H1 (cell line): ENCODE measurements around the gene CRY1. TPM values are rescaled to one million over a fixed set of nuclear protein-coding genes. Genes with fewer than 3 reads are reported as not detected.
"Not testable (repeated sequence)": the region's sequence is repeated elsewhere in the genome, so short reads cannot be mapped to it uniquely, and the experiment has no call there.

Source experiments
- CTCF ChIA-PET: fragments of 300-600 bp; sonication (Branson Sonifier 250); formaldehyde crosslinking; loops from one replicate; lab custom pipeline; 2021; ENCODE audit not compliant: partially characterized antibody; lab: Charles Lee
- POLR2A ChIA-PET: fragments of 300-600 bp; sonication (Branson Sonifier 250); formaldehyde crosslinking; loops from one replicate; lab custom pipeline; 2021; ENCODE audit warnings: inconsistent platforms; ENCODE audit not compliant: partially characterized antibody; lab: Charles Lee
- DNase-seq, 2 experiments: peaks; one replicate each; pipeline versions ENCODE4 v3.0.0 to v3.0.0-alpha.2; 2010 to 2022; ENCODE audit warnings: low spot score in 2 of 2, low read depth in 1 of 2, mixed read lengths in 1 of 2
- FAIRE-seq: peaks from 2 replicates; lab custom pipeline; 2011; peaks lifted over from hg19 to GRCh38; lab: Jason Lieb, UNC
- H2AFZ ChIP-seq: 2 replicates; pipeline ENCODE4 v1.8.1; 2012; ENCODE audit warnings: low read length, inconsistent platforms
- H2AK5ac ChIP-seq: 2 replicates; pipeline ENCODE4 v1.6.1; 2013; ENCODE audit warnings: low read depth, low read length
- H2BK120ac ChIP-seq: replicated peaks from 2 replicates; pipeline ENCODE3; 2013; ENCODE audit warnings: low read depth, low read length, inconsistent platforms
- H2BK12ac ChIP-seq: 2 replicates; pipeline ENCODE4 v1.6.1; 2013; ENCODE audit warnings: low read depth, low read length
- H2BK15ac ChIP-seq: 2 replicates; pipeline ENCODE4 v1.6.1; 2013; ENCODE audit warnings: low read length
- H2BK20ac ChIP-seq: 2 replicates; pipeline ENCODE4 v1.6.1; 2013; ENCODE audit warnings: low read length
- H2BK5ac ChIP-seq: 2 replicates; pipeline ENCODE4 v1.6.1; 2013; ENCODE audit warnings: low read depth, low read length
- H3K14ac ChIP-seq: 2 replicates; pipeline ENCODE4 v1.6.1; 2013; ENCODE audit warnings: inconsistent platforms; ENCODE audit not compliant: insufficient read length
- H3K18ac ChIP-seq: 2 replicates; pipeline ENCODE4 v1.6.1; 2013; ENCODE audit warnings: low read length; ENCODE audit errors: extremely low read depth
- H3K23ac ChIP-seq: 2 replicates; pipeline ENCODE4 v1.6.1; 2013; ENCODE audit warnings: inconsistent platforms; ENCODE audit not compliant: insufficient read length
- H3K23me2 ChIP-seq: 2 replicates; pipeline ENCODE4 v1.6.1; 2013; ENCODE audit warnings: low read depth, low read length
- H3K27ac ChIP-seq: 2 replicates; pipeline ENCODE4 v1.6.1; 2011; ENCODE audit warnings: low read depth, low read length, inconsistent platforms
- H3K27me3 ChIP-seq, 4 experiments: replicated peaks in 1 of 4; 1 replicate in 1 of 4; 2 replicates in 3 of 4; pipeline versions ENCODE4 v1.6.1 to v1.8.1; 2011 to 2013; ENCODE audit warnings: low read length in 3 of 4, mild to moderate bottlenecking in 3 of 4, inconsistent platforms in 2 of 4, mixed read lengths in 2 of 4, moderate library complexity in 1 of 4; ENCODE audit not compliant: control insufficient read depth in 3 of 4, insufficient read depth in 3 of 4; ENCODE audit errors: extremely low read depth in 1 of 4
- H3K36me3 ChIP-seq, 4 experiments: 2 replicates each; pipeline versions ENCODE4 v1.6.1 to v1.8.1; 2011 to 2013; ENCODE audit warnings: mild to moderate bottlenecking in 4 of 4, low read length in 3 of 4, moderate library complexity in 2 of 4, control low read depth in 1 of 4, inconsistent platforms in 1 of 4; ENCODE audit not compliant: insufficient read depth in 4 of 4, control insufficient read depth in 2 of 4
- H3K4ac ChIP-seq: replicated peaks from 2 replicates; pipeline ENCODE3; 2013; ENCODE audit warnings: low read length, low read depth, mixed read lengths, inconsistent platforms; ENCODE audit not compliant: insufficient read length
- H3K4me1 ChIP-seq, 4 experiments: replicated peaks in 1 of 4; 1 replicate in 1 of 4; 2 replicates in 3 of 4; pipeline versions ENCODE4 v1.6.1 to v1.8.1; 2011 to 2013; ENCODE audit warnings: low read length in 3 of 4, inconsistent platforms in 2 of 4, mixed read lengths in 1 of 4; ENCODE audit not compliant: insufficient read depth in 4 of 4, control insufficient read depth in 3 of 4
- H3K4me2 ChIP-seq, 2 experiments: 2 replicates each; pipeline versions ENCODE4 v1.6.1 to v1.8.1; 2011 to 2013; ENCODE audit warnings: low read depth in 2 of 2, low read length in 2 of 2, control low read depth in 1 of 2, inconsistent platforms in 1 of 2, mild to moderate bottlenecking in 1 of 2; ENCODE audit not compliant: insufficient read depth in 1 of 2
- H3K4me3 ChIP-seq, 4 experiments: fragments of 200-600, 300-600 bp in 1 of 4; sonication (generic), shearing (Covaris generic), sonication (Bioruptor Twin) in 1 of 4; 2 replicates each; pipeline versions ENCODE4 v1.5.1 to v1.8.1; 2011 to 2016; ENCODE audit warnings: low read length in 4 of 4, low read depth in 3 of 4, control low read depth in 2 of 4, inconsistent platforms in 2 of 4, mild to moderate bottlenecking in 2 of 4, mixed read lengths in 1 of 4, moderate library complexity in 1 of 4; ENCODE audit not compliant: insufficient read depth in 2 of 4; ENCODE audit errors: extremely low read depth in 1 of 4
- H3K56ac ChIP-seq: replicated peaks from 2 replicates; pipeline ENCODE3; 2013; ENCODE audit warnings: low read depth, mild to moderate bottlenecking, mixed read lengths, low read length, inconsistent platforms; ENCODE audit not compliant: insufficient read length
- H3K79me1 ChIP-seq: 2 replicates; pipeline ENCODE4 v1.6.1; 2013; ENCODE audit warnings: low read depth, low read length, control low read depth
- H3K79me2 ChIP-seq, 2 experiments: 2 replicates each; pipeline versions ENCODE4 v1.6.1 to v1.8.1; 2012 to 2013; ENCODE audit warnings: low read length in 2 of 2, mild to moderate bottlenecking in 2 of 2, inconsistent platforms in 1 of 2; ENCODE audit not compliant: insufficient read depth in 2 of 2, control insufficient read depth in 1 of 2
- H3K9ac ChIP-seq, 4 experiments: replicated peaks in 1 of 4; 1 replicate in 1 of 4; 2 replicates in 3 of 4; pipeline versions ENCODE4 v1.6.1 to v1.8.1; 2011 to 2013; ENCODE audit warnings: low read depth in 3 of 4, low read length in 3 of 4, control low read depth in 2 of 4, mild to moderate bottlenecking in 2 of 4, moderate library complexity in 2 of 4, inconsistent platforms in 1 of 4; ENCODE audit errors: extremely low read depth in 1 of 4
- H3K9me3 ChIP-seq, 2 experiments: 2 replicates each; pipeline versions ENCODE4 v1.6.1 to v1.8.1; 2012 to 2013; ENCODE audit warnings: mild to moderate bottlenecking in 2 of 2, moderate library complexity in 2 of 2, control low read depth in 1 of 2, inconsistent platforms in 1 of 2, low read depth in 1 of 2, low read length in 1 of 2, mixed read lengths in 1 of 2; ENCODE audit not compliant: insufficient read depth in 2 of 2
- H4K20me1 ChIP-seq, 2 experiments: replicated peaks in 1 of 2; 2 replicates each; pipeline versions ENCODE3 to v1.8.1; 2011 to 2013; ENCODE audit warnings: inconsistent platforms in 2 of 2, low read length in 2 of 2, mild to moderate bottlenecking in 1 of 2; ENCODE audit not compliant: insufficient read depth in 2 of 2, control insufficient read depth in 1 of 2
- H4K5ac ChIP-seq: 2 replicates; pipeline ENCODE4 v1.6.1; 2013; ENCODE audit warnings: low read length, low read depth, mixed read lengths, inconsistent platforms; ENCODE audit not compliant: insufficient read length
- H4K8ac ChIP-seq: 2 replicates; pipeline ENCODE4 v1.8.0; 2013; ENCODE audit warnings: mild to moderate bottlenecking, moderate library complexity, low read length, inconsistent platforms; ENCODE audit not compliant: insufficient read depth; ENCODE audit errors: extremely low read depth
- H4K91ac ChIP-seq: replicated peaks from 2 replicates; pipeline ENCODE3; 2013; ENCODE audit warnings: low read length, mixed read lengths, inconsistent platforms; ENCODE audit not compliant: insufficient read length
- WGBS, 2 experiments: shearing (Covaris generic) in 1 of 2; methylation state at CpG; one replicate each; pipeline versions ENCODE4 v1.1.6 to v1.1.7; 2013 to 2015; ENCODE audit warnings: low lambda C conversion rate in 2 of 2, mixed read lengths in 2 of 2, inconsistent platforms in 1 of 2, low coverage in 1 of 2, missing lambda C conversion rate in 1 of 2; ENCODE audit not compliant: insufficient replicate concordance in 2 of 2, insufficient coverage in 1 of 2, insufficient read length in 1 of 2; ENCODE audit errors: extremely low coverage in 1 of 2, missing lambda C conversion rate in 1 of 2; 5-methylcytosine and 5-hydroxymethylcytosine counted together
- polyA plus RNA-seq, 7 experiments: library from polyadenylated mRNA; depleted of rRNA in 3 of 7; stranded (reverse) in 5 of 7; unstranded in 2 of 7; fragments of >200 nt in 5 of 7; fragments of 200-250 nt in 2 of 7; gene quantifications; 1 replicate in 5 of 7; 2 replicates in 1 of 7; 4 replicates in 1 of 7; pipeline versions ENCODE4 v1.2.1 to v1.2.3, GENCODE V29; 2011 to 2013; ENCODE audit warnings: missing spikeins in 2 of 7, mixed read lengths in 2 of 7
- total RNA-seq: library from RNA; stranded (reverse); fragmentation: NEBNext Ultra II Directional; extraction: Animal tissue kit (Norgen Biotek cat#: 25700); gene quantifications from 2 replicates; pipeline ENCODE4 v1.2.1, GENCODE V29; 2021

CRY1 gene
- total and polyA plus RNA-seq, 2 of the 8 experiments (the other 6 are each of a cell fraction or from before 2014, with no cell fraction given), result 13.6 to 25.1 TPM

GRCh38 chr12:107108366-107108765 lies 15.0 kb upstream of the CRY1 start:
- WGBS, 2 experiments, result 95% methylated on average over 1 of the region's 1 CpG; no CpG with 5 or more reads in 1 of the 2 experiments
- H3K36me3 ChIP-seq, H3K23ac ChIP-seq, H3K4ac ChIP-seq, H2BK12ac ChIP-seq, H2BK15ac ChIP-seq, H3K4me2 ChIP-seq, H4K20me1 ChIP-seq, H3K27ac ChIP-seq, POLR2A ChIA-PET, H3K9me3 ChIP-seq, H3K79me2 ChIP-seq, H3K27me3 ChIP-seq, H4K5ac ChIP-seq, H4K8ac ChIP-seq, H3K79me1 ChIP-seq, FAIRE-seq, H2AFZ ChIP-seq, H2AK5ac ChIP-seq, H3K56ac ChIP-seq, H3K4me1 ChIP-seq, H4K91ac ChIP-seq, H3K18ac ChIP-seq, H3K9ac ChIP-seq, H3K23me2 ChIP-seq, DNase-seq, H2BK120ac ChIP-seq, H3K4me3 ChIP-seq, H2BK5ac ChIP-seq, H3K14ac ChIP-seq, H2BK20ac ChIP-seq: not testable (repeated sequence)
- CTCF ChIA-PET, result interaction anchor here (1.9 to 5.5 kb wide), 3 partner anchors 8 to 29 kb away, joined by 5 to 77 read pairs (median 25); no protein-coding TSS in a partner anchor
